BE2C (cell line): Measurements from ENCODE around the gene CTNNBL1.

Experiments
- DNase-seq: peaks from one replicate; pipeline ENCODE4 v3.0.0-alpha.2; 2020
- H3K27me3 ChIP-seq: fragments of 250-450 bp; sonication (Bioruptor Pico); 2 replicates; pipeline ENCODE4 v1.5.1; 2020; ENCODE audit warnings: mild to moderate bottlenecking
- H3K36me3 ChIP-seq: fragments of 250-450 bp; sonication (Bioruptor Pico); 2 replicates; pipeline ENCODE4 v1.5.1; 2020; ENCODE audit warnings: mild to moderate bottlenecking
- H3K4me1 ChIP-seq: fragments of 250-450 bp; sonication (Bioruptor Pico); 2 replicates; pipeline ENCODE4 v1.5.1; 2020
- H3K4me3 ChIP-seq: 2 replicates; pipeline ENCODE4 v1.5.1; 2011; ENCODE audit warnings: low read depth, low read length
- H3K9me3 ChIP-seq: fragments of 250-450 bp; sonication (Bioruptor Pico); 2 replicates; pipeline ENCODE4 v1.5.1; 2020
- TF ChIP-seq, protein P1 (sequence below): IDR thresholded peaks from 2 replicates; pipeline ENCODE4 v1.5.1; 2012; ENCODE audit warnings: mild to moderate bottlenecking, low read depth, low read length

The CTNNBL1 gene

DNA sequence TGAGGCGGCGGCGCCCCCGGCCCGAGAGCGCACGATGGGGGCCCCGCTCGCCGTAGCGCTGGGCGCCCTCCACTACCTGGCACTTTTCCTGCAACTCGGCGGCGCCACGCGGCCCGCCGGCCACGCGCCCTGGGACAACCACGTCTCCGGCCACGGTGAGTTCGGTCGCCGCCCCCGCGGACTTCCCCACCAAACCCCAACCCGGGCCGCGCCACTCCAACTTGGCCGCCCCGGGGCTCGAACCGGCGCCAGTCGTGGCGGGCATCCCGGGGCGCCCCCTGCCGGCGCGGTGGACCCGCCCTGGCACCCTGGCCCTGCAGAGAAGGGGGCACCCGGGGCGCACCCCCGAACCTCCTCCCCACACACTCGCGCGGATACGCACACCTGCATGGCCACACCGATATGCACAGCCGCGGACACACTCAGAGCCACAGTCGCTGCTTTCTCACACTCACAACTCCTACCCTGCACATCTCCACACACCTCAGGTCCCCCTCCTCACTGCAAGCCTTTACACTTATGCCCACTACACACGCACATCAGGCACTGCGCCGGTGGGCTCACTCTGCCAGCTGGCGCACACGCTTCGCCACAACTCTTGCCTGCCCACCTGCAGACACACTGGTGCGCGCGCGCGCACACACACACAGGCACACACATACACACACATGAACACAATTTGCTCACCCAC is 209.6 kb downstream of the CTNNBL1 start:
- Histone ChIP-seq H3K27me3 (peaks cover 8% of the 10 kb centered on the region; the same call in 1 of the 2 replicates), H3K9me3 (no peaks in the 10 kb centered on the region; the same call in 1 of the 2 replicates), H3K36me3 (no peaks in the 10 kb centered on the region), H3K4me1 (peaks cover 10% of the 10 kb centered on the region), H3K4me3 (no peak overlapping the region)
- TF ChIP-seq, protein P1, sequence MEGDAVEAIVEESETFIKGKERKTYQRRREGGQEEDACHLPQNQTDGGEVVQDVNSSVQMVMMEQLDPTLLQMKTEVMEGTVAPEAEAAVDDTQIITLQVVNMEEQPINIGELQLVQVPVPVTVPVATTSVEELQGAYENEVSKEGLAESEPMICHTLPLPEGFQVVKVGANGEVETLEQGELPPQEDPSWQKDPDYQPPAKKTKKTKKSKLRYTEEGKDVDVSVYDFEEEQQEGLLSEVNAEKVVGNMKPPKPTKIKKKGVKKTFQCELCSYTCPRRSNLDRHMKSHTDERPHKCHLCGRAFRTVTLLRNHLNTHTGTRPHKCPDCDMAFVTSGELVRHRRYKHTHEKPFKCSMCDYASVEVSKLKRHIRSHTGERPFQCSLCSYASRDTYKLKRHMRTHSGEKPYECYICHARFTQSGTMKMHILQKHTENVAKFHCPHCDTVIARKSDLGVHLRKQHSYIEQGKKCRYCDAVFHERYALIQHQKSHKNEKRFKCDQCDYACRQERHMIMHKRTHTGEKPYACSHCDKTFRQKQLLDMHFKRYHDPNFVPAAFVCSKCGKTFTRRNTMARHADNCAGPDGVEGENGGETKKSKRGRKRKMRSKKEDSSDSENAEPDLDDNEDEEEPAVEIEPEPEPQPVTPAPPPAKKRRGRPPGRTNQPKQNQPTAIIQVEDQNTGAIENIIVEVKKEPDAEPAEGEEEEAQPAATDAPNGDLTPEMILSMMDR: no peak; the same call in 1 of the 2 replicates
- DNase-seq: no peak

DNA sequence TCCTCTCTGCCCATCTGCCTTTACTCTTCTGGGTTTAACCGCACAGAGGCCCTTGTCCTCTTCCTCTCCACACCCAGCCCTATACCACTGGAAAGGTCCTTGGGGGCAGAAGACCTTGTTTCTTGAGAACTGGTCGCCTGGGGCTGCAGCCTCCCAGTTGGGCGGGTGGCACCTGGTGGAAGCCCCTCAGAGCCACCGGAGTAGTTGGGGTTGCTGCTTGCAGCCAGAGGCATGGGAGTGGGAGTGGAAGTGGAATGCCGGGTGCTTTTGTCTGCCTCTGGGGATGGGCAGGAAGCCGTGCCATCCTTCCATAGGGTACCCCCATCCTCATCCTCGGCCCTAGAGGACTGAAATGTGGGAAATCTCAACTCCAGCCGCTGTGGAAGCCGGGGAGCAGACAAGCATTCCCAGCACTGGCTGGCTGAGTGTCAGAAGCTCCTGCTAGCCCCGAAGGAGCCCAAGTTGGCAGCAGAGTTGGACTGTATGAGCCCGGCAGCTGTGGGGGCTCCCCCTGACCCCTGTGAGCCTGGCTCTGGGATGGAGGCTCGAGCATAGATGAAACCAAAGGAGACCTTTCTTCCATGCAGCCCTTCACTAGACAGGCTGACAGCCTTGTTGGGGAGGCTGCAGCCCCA is 210.3 kb downstream of the CTNNBL1 start:
- Histone ChIP-seq H3K27me3 (peaks cover 8% of the 10 kb centered on the region; the same call in 1 of the 2 replicates), H3K4me3 (no peak overlapping the region)

DNA sequence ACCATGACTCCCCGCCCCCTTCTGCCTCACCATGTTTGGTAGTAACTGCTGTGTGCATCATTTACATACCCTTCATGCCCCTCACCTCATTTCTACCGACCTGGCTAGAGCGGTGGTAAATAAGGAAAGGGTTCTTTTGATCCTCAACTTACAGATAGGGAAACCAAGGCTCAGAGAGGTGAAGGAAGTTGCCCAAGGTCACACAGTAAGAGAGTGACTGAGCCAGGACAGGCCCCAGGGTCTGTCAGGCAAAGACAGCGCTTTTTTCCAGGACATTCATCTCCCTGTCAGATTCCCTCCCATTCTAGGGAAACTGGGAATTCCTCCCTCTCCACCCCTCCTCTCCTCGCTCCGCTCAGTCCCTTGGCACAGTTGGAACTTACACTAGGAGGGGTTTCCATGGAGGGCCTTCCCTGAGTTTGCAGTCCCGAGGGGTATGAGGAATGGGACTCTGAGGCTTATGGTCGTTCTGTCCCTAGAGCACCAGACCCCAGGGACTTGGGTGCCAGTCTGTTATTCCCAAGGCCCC is 211.1 kb downstream of the CTNNBL1 start:
- DNase-seq: no peak
- H3K4me3 ChIP-seq: no peak overlapping the region
- TF ChIP-seq, protein P1: no peak
- H3K27me3 ChIP-seq: peaks cover 8% of the 10 kb centered on the region; the same call in 1 of the 2 replicates
- no peaks in the 10 kb centered on the region for H3K36me3 ChIP-seq
- H3K4me1 ChIP-seq: peaks cover 10% of the 10 kb centered on the region
- peaks cover 3% of the 10 kb centered on the region; the same call in 1 of the 2 replicates for H3K9me3 ChIP-seq

More for the DNA sequence above, 210.3 kb downstream of the CTNNBL1 start:
- DNase-seq: no peak
- TF ChIP-seq, protein P1: no peak
- Histone ChIP-seq H3K36me3 (no peaks in the 10 kb centered on the region), H3K9me3 (peaks cover 3% of the 10 kb centered on the region; the same call in 1 of the 2 replicates), H3K4me1 (peaks cover 10% of the 10 kb centered on the region)

- H3K36me3 ChIP-seq: no peaks in the 10 kb centered on the region
- TF ChIP-seq, protein P1: no peak
- H3K4me3 ChIP-seq: no peak overlapping the region
- peaks cover 10% of the 10 kb centered on the region for H3K4me1 ChIP-seq
- DNase-seq: no peak
- H3K9me3 ChIP-seq: peaks cover 3% of the 10 kb centered on the region; the same call in 1 of the 2 replicates
- peaks cover 8% of the 10 kb centered on the region; the same call in 1 of the 2 replicates for H3K27me3 ChIP-seq
Observed at GRCh38 chr20:37905671-37906613, 212.1 kb downstream of the CTNNBL1 start.

GRCh38 chr20:37907330-37907676 is 213.5 kb downstream of the CTNNBL1 start:
- TF ChIP-seq, protein P1: no peak
- DNase-seq: no peak
- H3K36me3 ChIP-seq: no peaks in the 10 kb centered on the region
- H3K27me3 ChIP-seq: peaks cover 8% of the 10 kb centered on the region; the same call in 1 of the 2 replicates
- peaks cover 3% of the 10 kb centered on the region; the same call in 1 of the 2 replicates for H3K9me3 ChIP-seq
- H3K4me1 ChIP-seq: peaks cover 19% of the 10 kb centered on the region
- H3K4me3 ChIP-seq: no peak overlapping the region
